Fibroblast of pulmonary artery (primary cell): ENCODE data around the gene SEC22A.

Experiments used
- DNase-seq: peaks from one replicate; pipeline ENCODE4 v3.0.0-alpha.2; 2010; ENCODE audit warnings: low read depth
- H3K4me3 ChIP-seq: replicated peaks from 2 replicates; pipeline ENCODE4 v1.5.1; 2011; ENCODE audit warnings: low read depth, mild to moderate bottlenecking, control low read depth, low read length, moderate library complexity
- TF ChIP-seq, protein P1 (sequence below): IDR thresholded peaks from 2 replicates; pipeline ENCODE4 v1.5.1; 2011; ENCODE audit warnings: mild to moderate bottlenecking, control low read depth, low read length, inconsistent platforms; ENCODE audit errors: missing control alignments

Gene SEC22A

GRCh38 chr3:123157209-123157597 lies 44.5 kb upstream of the SEC22A start:
- no peak for DNase-seq
- H3K4me3 ChIP-seq, result no peak overlapping the region
- TF ChIP-seq, protein P1, sequence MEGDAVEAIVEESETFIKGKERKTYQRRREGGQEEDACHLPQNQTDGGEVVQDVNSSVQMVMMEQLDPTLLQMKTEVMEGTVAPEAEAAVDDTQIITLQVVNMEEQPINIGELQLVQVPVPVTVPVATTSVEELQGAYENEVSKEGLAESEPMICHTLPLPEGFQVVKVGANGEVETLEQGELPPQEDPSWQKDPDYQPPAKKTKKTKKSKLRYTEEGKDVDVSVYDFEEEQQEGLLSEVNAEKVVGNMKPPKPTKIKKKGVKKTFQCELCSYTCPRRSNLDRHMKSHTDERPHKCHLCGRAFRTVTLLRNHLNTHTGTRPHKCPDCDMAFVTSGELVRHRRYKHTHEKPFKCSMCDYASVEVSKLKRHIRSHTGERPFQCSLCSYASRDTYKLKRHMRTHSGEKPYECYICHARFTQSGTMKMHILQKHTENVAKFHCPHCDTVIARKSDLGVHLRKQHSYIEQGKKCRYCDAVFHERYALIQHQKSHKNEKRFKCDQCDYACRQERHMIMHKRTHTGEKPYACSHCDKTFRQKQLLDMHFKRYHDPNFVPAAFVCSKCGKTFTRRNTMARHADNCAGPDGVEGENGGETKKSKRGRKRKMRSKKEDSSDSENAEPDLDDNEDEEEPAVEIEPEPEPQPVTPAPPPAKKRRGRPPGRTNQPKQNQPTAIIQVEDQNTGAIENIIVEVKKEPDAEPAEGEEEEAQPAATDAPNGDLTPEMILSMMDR, result no peak

DNA sequence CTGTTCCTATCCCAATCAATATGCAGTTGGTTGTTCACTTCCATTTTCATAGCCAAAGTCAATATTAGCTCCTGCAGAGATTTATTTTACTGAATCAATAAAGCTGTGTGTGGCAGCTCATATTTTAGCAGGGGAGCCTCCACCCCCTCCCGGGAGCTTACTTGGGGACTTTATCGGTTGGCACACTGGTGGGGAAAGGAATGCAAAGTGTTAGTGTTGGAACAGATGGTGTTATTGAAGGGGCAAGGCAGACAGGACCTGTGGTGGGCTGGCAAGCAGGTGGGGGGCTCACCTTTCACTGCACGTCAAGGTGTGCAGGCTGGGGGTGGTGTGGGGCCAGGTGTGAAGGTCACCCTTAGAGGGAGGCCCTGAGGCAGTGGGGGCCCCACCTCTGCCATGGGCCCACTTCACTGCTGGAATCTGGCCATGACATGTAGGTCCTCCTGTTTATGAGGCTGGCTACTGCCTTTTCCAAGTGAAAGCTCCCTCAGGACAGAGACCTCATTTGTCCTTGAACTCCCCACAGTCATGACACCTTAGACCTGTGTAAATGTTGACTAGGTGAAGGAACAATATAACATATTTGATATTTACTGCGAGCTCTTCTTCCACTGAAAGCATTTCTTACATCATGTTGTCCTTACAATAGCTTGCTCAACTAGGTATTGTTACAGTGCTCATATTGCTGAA lies 44.0 kb upstream of the SEC22A start:
- TF ChIP-seq, protein P1, result no peak
- DNase-seq, result no peak
- no peak overlapping the region for H3K4me3 ChIP-seq

DNA sequence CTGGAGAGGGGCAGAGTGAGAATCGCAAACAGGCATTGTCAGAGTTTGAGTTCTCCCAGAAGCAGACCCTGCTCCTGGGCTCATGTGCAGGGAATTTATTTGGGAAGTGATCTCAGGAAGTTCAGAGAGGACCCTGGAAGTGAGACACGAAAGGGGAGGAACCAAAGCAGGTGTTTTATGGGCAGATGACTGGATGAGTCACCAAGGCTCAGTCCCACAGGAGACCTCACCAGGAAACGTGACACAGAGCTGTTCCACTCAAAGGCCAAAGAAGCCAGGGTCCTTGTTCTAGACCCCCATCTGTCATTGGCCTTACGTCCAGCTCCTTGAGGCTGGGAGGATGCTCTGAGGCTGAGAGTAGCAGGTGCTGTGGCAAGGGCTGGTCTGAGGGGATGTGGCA lies 43.4 kb upstream of the SEC22A start:
- no peak for DNase-seq
- H3K4me3 ChIP-seq, result no peak overlapping the region
- TF ChIP-seq, protein P1, result no peak

- no peak overlapping the region for H3K4me3 ChIP-seq
- no peak for DNase-seq
- TF ChIP-seq, protein P1, result no peak
Observed at GRCh38 chr3:123158899-123159390, 42.8 kb upstream of the SEC22A start.

- H3K4me3 ChIP-seq, result no peak overlapping the region
- no peak for DNase-seq
- TF ChIP-seq, protein P1, result no peak
Observed at GRCh38 chr3:123159926-123160635, 41.7 kb upstream of the SEC22A start.

DNA sequence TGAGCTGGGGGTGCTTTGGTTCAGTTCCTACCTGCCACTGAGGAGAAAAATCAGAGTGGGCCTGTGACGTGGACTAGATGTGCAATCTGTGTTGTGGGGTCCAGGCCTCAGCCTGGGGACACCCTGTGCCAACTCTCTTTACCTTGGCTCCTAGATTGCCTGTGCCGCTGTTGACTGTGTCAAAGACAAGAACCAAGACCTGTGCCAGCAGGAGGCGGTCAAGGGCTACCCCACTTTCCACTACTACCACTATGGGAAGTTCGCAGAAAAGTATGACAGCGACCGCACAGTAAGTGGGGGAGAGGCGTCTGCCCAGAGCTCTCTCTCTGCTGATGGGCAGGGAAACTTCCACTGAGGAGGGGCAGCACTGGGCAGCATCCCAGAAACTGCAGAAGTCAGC lies 40.6 kb upstream of the SEC22A start:
- TF ChIP-seq, protein P1, result no peak
- DNase-seq, result no peak

GRCh38 chr3:123163141-123163540 lies 38.6 kb upstream of the SEC22A start:
- TF ChIP-seq, protein P1, result no peak
- no peak overlapping the region for H3K4me3 ChIP-seq
- no peak for DNase-seq

More for the DNA sequence above, 40.6 kb upstream of the SEC22A start:
- H3K4me3 ChIP-seq, result no peak overlapping the region
